Brain microvascular endothelial cell (primary cell): Measurements from ENCODE around the gene DDX47.
A peak's percentile ranks its signal among the peaks of the same experiment; 100 is the strongest.

Experiments used
- DNase-seq: peaks from one replicate; pipeline ENCODE4 v3.0.0-alpha.2; 2020
- H3K27ac ChIP-seq: fragments of 250-450 bp; sonication (Bioruptor Pico); 2 replicates; pipeline ENCODE4 v1.5.1; 2020; ENCODE audit warnings: mild to moderate bottlenecking, moderate library complexity
- H3K27me3 ChIP-seq: fragments of 250-450 bp; sonication (Bioruptor Pico); replicated peaks from 2 replicates; pipeline ENCODE4 v1.5.1; 2020; ENCODE audit warnings: mild to moderate bottlenecking
- H3K36me3 ChIP-seq: fragments of 250-450 bp; sonication (Bioruptor Pico); replicated peaks from 2 replicates; pipeline ENCODE4 v1.5.1; 2020; ENCODE audit warnings: mild to moderate bottlenecking
- H3K4me3 ChIP-seq: 2 replicates; pipeline ENCODE4 v1.5.1; 2011; ENCODE audit warnings: low read depth, mild to moderate bottlenecking, control low read depth, low read length, moderate library complexity
- CTCF ChIP-seq: IDR thresholded peaks from 2 replicates; pipeline ENCODE4 v1.5.1; 2011; ENCODE audit warnings: low read depth, mild to moderate bottlenecking, moderate library complexity, low read length, control low read depth, inconsistent platforms; ENCODE audit errors: missing control alignments
- in situ Hi-C: cut with HindIII; loops from 2 replicates; pipeline ENCODE4 v1.10.0; 2017; ENCODE audit warnings: low sequenced_read_pairs, low pct_ligation_motif_present

DDX47 gene

GRCh38 chr12:12864243-12864642 lies 51.1 kb downstream of the DDX47 start:
- Histone ChIP-seq H3K4me3 (no peak overlapping the region), H3K36me3 (no peaks in the 10 kb centered on the region), H3K27me3 (no peaks in the 10 kb centered on the region), H3K27ac (no peak overlapping the region)
- DNase-seq, result no peak
- in situ Hi-C loops, result no loop called here
- TF ChIP-seq CTCF, result no peak

GRCh38 chr12:12868477-12869235 lies 55.5 kb downstream of the DDX47 start:
- TF ChIP-seq CTCF, result no peak
- in situ Hi-C loops, result no loop called here
- Histone ChIP-seq H3K27ac (no peak overlapping the region), H3K27me3 (no peaks in the 10 kb centered on the region), H3K36me3 (no peaks in the 10 kb centered on the region), H3K4me3 (no peak overlapping the region)
- no peak for DNase-seq

- Histone ChIP-seq H3K27ac (peak overlapping the region; percentile 96), H3K36me3 (no peaks in the 10 kb centered on the region), H3K4me3 (no peak overlapping the region), H3K27me3 (no peaks in the 10 kb centered on the region)
- TF ChIP-seq CTCF, result no peak
- in situ Hi-C loops, result no loop called here
- DNase-seq, result peak; percentile 98
These were observed 57.3 kb downstream of the DDX47 start for GRCh38 chr12:12870465-12870864.

- peak overlapping the region; percentile 96 for H3K27ac ChIP-seq
- in situ Hi-C loops, result no loop called here
- no peak for DNase-seq
These were observed 58.5 kb downstream of the DDX47 start for GRCh38 chr12:12871587-12872138.

GRCh38 chr12:12872139-12872933 lies 59.2 kb downstream of the DDX47 start:
- in situ Hi-C loops, result no loop called here
- Histone ChIP-seq H3K27ac (peak overlapping the region; percentile 96), H3K27me3 (no peaks in the 10 kb centered on the region), H3K36me3 (no peaks in the 10 kb centered on the region), H3K4me3 (peak overlapping the region; percentile 3)
- no peak for TF ChIP-seq CTCF
- DNase-seq, result peak; percentile 83

More at GRCh38 chr12:12871587-12872138, 58.5 kb downstream of the DDX47 start:
- no peak for TF ChIP-seq CTCF
- Histone ChIP-seq H3K27me3 (no peaks in the 10 kb centered on the region), H3K36me3 (no peaks in the 10 kb centered on the region), H3K4me3 (no peak overlapping the region)
